ENCODE measurements around the gene KCTD16.

The KCTD16 gene

GRCh38 chr5:144478565-144478964 is 307.9 kb downstream of the KCTD16 start:
- H3K9me3 Mint-ChIP-seq = no peaks in the 10 kb centered on the region
- H3K27me3 Mint-ChIP-seq (ENCODE audit: low read depth) = no peaks in the 10 kb centered on the region
- no peak for DNase-seq (ENCODE audit: low spot score)
- no peak overlapping the region for H3K4me3 Mint-ChIP-seq
- no peak overlapping the region for H3K27ac Mint-ChIP-seq
- H3K4me1 Mint-ChIP-seq (ENCODE audit: low read depth) = no peaks in the 10 kb centered on the region
- H3K36me3 Mint-ChIP-seq (ENCODE audit: low read depth) = no peaks in the 10 kb centered on the region

GRCh38 chr5:144481861-144482260 is 311.2 kb downstream of the KCTD16 start:
- Mint-ChIP-seq H3K4me3 (no peak overlapping the region), H3K27ac (no peak overlapping the region), H3K4me1 (ENCODE audit: low read depth) (no peaks in the 10 kb centered on the region), H3K36me3 (ENCODE audit: low read depth) (no peaks in the 10 kb centered on the region), H3K27me3 (ENCODE audit: low read depth) (no peaks in the 10 kb centered on the region), H3K9me3 (no peaks in the 10 kb centered on the region)
- no peak for DNase-seq (ENCODE audit: low spot score)

- H3K4me1 Mint-ChIP-seq (ENCODE audit: low read depth) = no peaks in the 10 kb centered on the region
- DNase-seq (ENCODE audit: low spot score) = no peak
- H3K27me3 Mint-ChIP-seq (ENCODE audit: low read depth) = no peaks in the 10 kb centered on the region
Measured at GRCh38 chr5:144484124-144484897, 313.6 kb downstream of the KCTD16 start.

GRCh38 chr5:144485540-144485939 is 314.9 kb downstream of the KCTD16 start:
- Mint-ChIP-seq H3K27me3 (ENCODE audit: low read depth) (no peaks in the 10 kb centered on the region), H3K36me3 (ENCODE audit: low read depth) (no peaks in the 10 kb centered on the region), H3K4me3 (no peak overlapping the region), H3K27ac (no peak overlapping the region), H3K9me3 (peaks cover 5% of the 10 kb centered on the region), H3K4me1 (ENCODE audit: low read depth) (no peaks in the 10 kb centered on the region)
- DNase-seq (ENCODE audit: low spot score) = no peak

More at GRCh38 chr5:144484124-144484897, 313.6 kb downstream of the KCTD16 start:
- Mint-ChIP-seq H3K36me3 (ENCODE audit: low read depth) (no peaks in the 10 kb centered on the region), H3K27ac (no peak overlapping the region), H3K9me3 (no peaks in the 10 kb centered on the region), H3K4me3 (no peak overlapping the region)

GRCh38 chr5:144487207-144487606 is 316.5 kb downstream of the KCTD16 start:
- no peak overlapping the region for H3K4me3 Mint-ChIP-seq
- no peaks in the 10 kb centered on the region for H3K36me3 Mint-ChIP-seq (ENCODE audit: low read depth)
- no peaks in the 10 kb centered on the region for H3K4me1 Mint-ChIP-seq (ENCODE audit: low read depth)

GRCh38 chr5:144487761-144488160 is 317.1 kb downstream of the KCTD16 start:
- Mint-ChIP-seq H3K27ac (no peak overlapping the region), H3K27me3 (ENCODE audit: low read depth) (no peaks in the 10 kb centered on the region), H3K4me3 (no peak overlapping the region), H3K36me3 (ENCODE audit: low read depth) (no peaks in the 10 kb centered on the region), H3K4me1 (ENCODE audit: low read depth) (no peaks in the 10 kb centered on the region), H3K9me3 (peaks cover 19% of the 10 kb centered on the region)
- DNase-seq (ENCODE audit: low spot score) = no peak

More at GRCh38 chr5:144487207-144487606, 316.5 kb downstream of the KCTD16 start:
- H3K9me3 Mint-ChIP-seq = peaks cover 19% of the 10 kb centered on the region
- no peak for DNase-seq (ENCODE audit: low spot score)
- H3K27ac Mint-ChIP-seq = no peak overlapping the region
- H3K27me3 Mint-ChIP-seq (ENCODE audit: low read depth) = no peaks in the 10 kb centered on the region

- Mint-ChIP-seq H3K27ac (no peak overlapping the region), H3K9me3 (no peaks in the 10 kb centered on the region), H3K36me3 (ENCODE audit: low read depth) (no peaks in the 10 kb centered on the region), H3K4me1 (ENCODE audit: low read depth) (no peaks in the 10 kb centered on the region), H3K4me3 (no peak overlapping the region), H3K27me3 (ENCODE audit: low read depth) (no peaks in the 10 kb centered on the region)
- no peak for DNase-seq (ENCODE audit: low spot score)
Measured at GRCh38 chr5:144503123-144503522, 332.4 kb downstream of the KCTD16 start.

GRCh38 chr5:144504929-144505577 is 334.4 kb downstream of the KCTD16 start:
- no peak for DNase-seq (ENCODE audit: low spot score)

GRCh38 chr5:144510845-144511579 is 340.3 kb downstream of the KCTD16 start:
- no peaks in the 10 kb centered on the region for H3K36me3 Mint-ChIP-seq (ENCODE audit: low read depth)
- H3K27me3 Mint-ChIP-seq (ENCODE audit: low read depth) = no peaks in the 10 kb centered on the region
- H3K4me3 Mint-ChIP-seq = no peak overlapping the region
- no peaks in the 10 kb centered on the region for H3K4me1 Mint-ChIP-seq (ENCODE audit: low read depth)
- H3K9me3 Mint-ChIP-seq = no peaks in the 10 kb centered on the region
- no peak for DNase-seq (ENCODE audit: low spot score)
- H3K27ac Mint-ChIP-seq = no peak overlapping the region

More at GRCh38 chr5:144504929-144505577, 334.4 kb downstream of the KCTD16 start:
- no peak overlapping the region for H3K4me3 Mint-ChIP-seq
- no peaks in the 10 kb centered on the region for H3K9me3 Mint-ChIP-seq
- H3K27me3 Mint-ChIP-seq (ENCODE audit: low read depth) = no peaks in the 10 kb centered on the region
- H3K4me1 Mint-ChIP-seq (ENCODE audit: low read depth) = no peaks in the 10 kb centered on the region
- no peak overlapping the region for H3K27ac Mint-ChIP-seq
- no peaks in the 10 kb centered on the region for H3K36me3 Mint-ChIP-seq (ENCODE audit: low read depth)

- H3K9me3 Mint-ChIP-seq = no peaks in the 10 kb centered on the region
Measured at GRCh38 chr5:144511580-144512072, 341.0 kb downstream of the KCTD16 start.

GRCh38 chr5:144522698-144523097 is 352.0 kb downstream of the KCTD16 start:
- DNase-seq (ENCODE audit: low spot score) = no peak
- Mint-ChIP-seq H3K9me3 (peaks cover 20% of the 10 kb centered on the region), H3K36me3 (ENCODE audit: low read depth) (no peaks in the 10 kb centered on the region), H3K4me3 (no peak overlapping the region), H3K27me3 (ENCODE audit: low read depth) (no peaks in the 10 kb centered on the region), H3K27ac (no peak overlapping the region), H3K4me1 (ENCODE audit: low read depth) (no peaks in the 10 kb centered on the region)

More at GRCh38 chr5:144511580-144512072, 341.0 kb downstream of the KCTD16 start:
- H3K4me3 Mint-ChIP-seq = no peak overlapping the region
- no peak for DNase-seq (ENCODE audit: low spot score)
- no peaks in the 10 kb centered on the region for H3K27me3 Mint-ChIP-seq (ENCODE audit: low read depth)
- H3K4me1 Mint-ChIP-seq (ENCODE audit: low read depth) = no peaks in the 10 kb centered on the region
- H3K27ac Mint-ChIP-seq = no peak overlapping the region
- no peaks in the 10 kb centered on the region for H3K36me3 Mint-ChIP-seq (ENCODE audit: low read depth)

GRCh38 chr5:144525000-144525399 is 354.3 kb downstream of the KCTD16 start:
- Mint-ChIP-seq H3K27me3 (ENCODE audit: low read depth) (no peaks in the 10 kb centered on the region), H3K27ac (no peak overlapping the region), H3K9me3 (peaks cover 19% of the 10 kb centered on the region), H3K4me3 (no peak overlapping the region), H3K4me1 (ENCODE audit: low read depth) (no peaks in the 10 kb centered on the region), H3K36me3 (ENCODE audit: low read depth) (no peaks in the 10 kb centered on the region)
- no peak for DNase-seq (ENCODE audit: low spot score)

GRCh38 chr5:144531188-144531587 is 360.5 kb downstream of the KCTD16 start:
- Mint-ChIP-seq H3K36me3 (ENCODE audit: low read depth) (no peaks in the 10 kb centered on the region), H3K27me3 (ENCODE audit: low read depth) (no peaks in the 10 kb centered on the region), H3K9me3 (peaks cover 29% of the 10 kb centered on the region), H3K4me3 (no peak overlapping the region), H3K4me1 (ENCODE audit: low read depth) (no peaks in the 10 kb centered on the region), H3K27ac (no peak overlapping the region)
- DNase-seq (ENCODE audit: low spot score) = no peak
